C4-2B (cell line): ENCODE data around the gene USP35.

Experiments
- CTCF ChIP-seq: fragments of 450-650 bp; conservative IDR thresholded peaks from 2 replicates; pipeline ENCODE4 v1.5.1; 2017; ENCODE audit warnings: mild to moderate bottlenecking
- ZFX ChIP-seq: fragments of 450-650 bp; IDR thresholded peaks from 2 replicates; pipeline ENCODE4 v1.6.1; 2017

GRCh38 chr11:78166855-78167469 is 21.8 kb upstream of the USP35 start:
- TF ChIP-seq CTCF (no peak), ZFX (no peak)
